ENCODE data around the gene ERI3.

Gene ERI3

GRCh38 chr1:44327679-44328491 is 27.2 kb downstream of the ERI3 start:
- TF ChIP-seq POLR2A (IDR thresholded peaks at IDR 0.05; ENCODE audit: low read depth, low read length) (no peak), TAF1 (IDR thresholded peaks at IDR 0.05; ENCODE audit: borderline replicate concordance, low read depth, low read length) (no peak), POLR2AphosphoS5 (IDR thresholded peaks at IDR 0.05; ENCODE audit: low read depth, low read length) (no peak)
- FAIRE-seq = no peak
- no peak for DNase-seq (ENCODE audit: insufficient read length)

DNA sequence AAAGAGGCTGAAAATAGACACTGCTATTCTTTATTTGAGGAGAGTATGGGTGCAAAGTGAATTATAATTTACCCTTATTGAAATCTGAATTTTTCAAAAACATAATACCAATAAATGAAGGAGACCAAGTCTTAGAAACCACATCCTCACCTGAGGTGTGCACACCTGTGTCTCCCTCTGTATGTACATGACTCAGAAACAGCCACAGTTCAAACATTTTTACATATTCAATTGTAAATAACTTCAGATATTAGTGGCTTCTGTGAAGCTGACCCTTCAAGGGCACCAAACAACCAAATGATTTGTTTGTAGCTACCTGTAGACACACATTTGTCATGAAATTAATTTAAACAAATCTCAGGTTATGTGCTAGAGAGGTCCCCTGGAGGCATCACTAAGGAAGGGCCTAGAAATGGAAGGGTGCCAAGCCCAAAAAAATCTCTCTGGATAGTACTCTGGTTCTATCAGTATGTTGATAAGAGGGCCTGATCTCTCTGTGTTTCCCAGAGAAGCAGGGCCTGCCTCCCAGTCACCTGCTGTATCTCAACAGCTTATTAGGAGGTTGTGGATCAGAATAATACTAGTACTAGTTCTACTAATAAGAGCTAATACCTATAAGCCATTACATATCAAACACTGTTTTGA is 28.1 kb downstream of the ERI3 start:
- no peak for TF ChIP-seq TAF1 (IDR thresholded peaks at IDR 0.05; ENCODE audit: borderline replicate concordance, low read depth, low read length)
- TF ChIP-seq POLR2AphosphoS5 (IDR thresholded peaks at IDR 0.05; ENCODE audit: low read depth, low read length) = no peak
- no peak for TF ChIP-seq POLR2A (IDR thresholded peaks at IDR 0.05; ENCODE audit: low read depth, low read length)
- DNase-seq (ENCODE audit: insufficient read length) (no peak), FAIRE-seq (no peak)

DNA sequence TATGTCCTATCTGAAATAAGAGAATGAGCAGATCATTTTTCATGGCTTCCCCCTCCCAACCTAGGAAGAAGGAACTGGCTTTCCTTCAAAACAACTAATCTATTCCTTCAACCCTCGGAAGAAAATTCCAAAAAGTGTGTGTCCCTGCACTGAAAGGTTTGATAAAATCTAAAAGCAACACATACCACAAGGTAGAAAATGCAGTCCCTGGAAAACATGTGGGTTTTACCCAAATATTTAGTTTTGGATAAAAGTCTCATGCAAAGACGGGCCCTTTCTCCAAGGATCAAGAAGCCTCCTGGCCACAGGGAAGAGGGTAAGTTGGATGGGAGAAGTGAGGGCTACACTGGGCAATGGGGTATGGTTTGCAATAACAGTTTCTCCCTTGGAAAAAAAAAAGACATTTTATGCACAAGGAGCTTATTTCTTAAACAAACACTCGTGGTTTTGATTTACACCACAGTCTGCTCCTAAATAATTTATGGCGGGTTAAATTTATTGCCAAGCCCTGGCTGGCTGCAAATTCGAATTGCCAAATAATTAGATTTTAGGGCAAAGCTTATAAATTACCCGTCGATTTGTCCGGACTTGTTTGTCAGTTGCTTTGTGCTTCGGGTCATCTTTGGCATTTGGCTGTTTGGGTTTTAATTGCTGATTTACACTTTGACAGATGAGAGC is 28.9 kb downstream of the ERI3 start:
- no peak for TF ChIP-seq POLR2AphosphoS5 (IDR thresholded peaks at IDR 0.05; ENCODE audit: low read depth, low read length)
- TF ChIP-seq POLR2A (IDR thresholded peaks at IDR 0.05; ENCODE audit: low read depth, low read length) = no peak
- no peak for TF ChIP-seq TAF1 (IDR thresholded peaks at IDR 0.05; ENCODE audit: borderline replicate concordance, low read depth, low read length)
- DNase-seq (ENCODE audit: insufficient read length) (no peak), FAIRE-seq (no peak)

- FAIRE-seq (no peak), DNase-seq (ENCODE audit: insufficient read length) (no peak)
- TF ChIP-seq TAF1 (IDR thresholded peaks at IDR 0.05; ENCODE audit: borderline replicate concordance, low read depth, low read length) (no peak), POLR2A (IDR thresholded peaks at IDR 0.05; ENCODE audit: low read depth, low read length) (no peak), POLR2AphosphoS5 (IDR thresholded peaks at IDR 0.05; ENCODE audit: low read depth, low read length) (no peak)
These were observed 31.1 kb downstream of the ERI3 start for GRCh38 chr1:44323947-44324346.

DNA sequence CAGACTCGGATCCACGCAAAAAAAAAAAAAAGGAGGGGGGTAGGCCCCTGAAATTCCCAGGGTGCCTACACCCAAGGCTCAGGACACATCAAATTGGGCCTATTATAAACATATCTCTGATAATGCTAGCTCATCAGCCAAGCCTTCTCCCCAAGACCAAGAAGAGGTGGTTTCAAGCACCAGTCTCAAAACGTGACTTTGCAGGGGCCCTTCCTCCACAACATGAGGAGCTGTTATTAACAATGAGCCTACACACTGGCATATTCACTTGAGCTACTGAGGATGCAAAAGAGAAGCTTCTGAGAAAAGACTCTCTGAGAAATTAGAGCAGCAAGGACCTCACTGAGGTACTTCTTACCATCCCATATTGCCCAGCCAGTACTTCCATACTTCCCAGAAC is 32.7 kb downstream of the ERI3 start:
- no peak for TF ChIP-seq POLR2A (IDR thresholded peaks at IDR 0.05; ENCODE audit: low read depth, low read length)
- no peak for TF ChIP-seq TAF1 (IDR thresholded peaks at IDR 0.05; ENCODE audit: borderline replicate concordance, low read depth, low read length)
- TF ChIP-seq POLR2AphosphoS5 (IDR thresholded peaks at IDR 0.05; ENCODE audit: low read depth, low read length) = no peak
- DNase-seq (ENCODE audit: insufficient read length) (no peak), FAIRE-seq (no peak)

DNA sequence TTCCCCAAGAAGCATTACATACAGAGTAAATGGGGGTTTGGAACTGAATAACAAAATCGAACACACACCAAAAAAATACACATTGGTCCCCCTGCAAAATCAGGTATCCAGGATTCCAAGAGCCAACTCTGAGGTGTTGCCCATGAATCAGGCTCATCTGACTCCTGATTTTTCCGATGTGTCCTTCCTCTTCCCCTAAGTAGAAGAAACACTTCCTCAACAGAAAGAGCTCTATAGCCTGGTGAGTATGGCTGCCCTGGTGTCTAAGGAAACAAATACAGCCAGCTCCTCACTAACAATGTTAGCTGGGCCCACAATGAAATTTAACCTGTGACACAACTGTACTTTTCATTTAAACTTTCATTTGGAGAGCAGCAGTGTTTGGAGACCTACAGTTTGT is 33.6 kb downstream of the ERI3 start:
- DNase-seq (ENCODE audit: insufficient read length) (no peak), FAIRE-seq (no peak)
- no peak for TF ChIP-seq POLR2AphosphoS5 (IDR thresholded peaks at IDR 0.05; ENCODE audit: low read depth, low read length)
- no peak for TF ChIP-seq POLR2A (IDR thresholded peaks at IDR 0.05; ENCODE audit: low read depth, low read length)
- no peak for TF ChIP-seq TAF1 (IDR thresholded peaks at IDR 0.05; ENCODE audit: borderline replicate concordance, low read depth, low read length)

GRCh38 chr1:44318097-44319088 is 36.7 kb downstream of the ERI3 start:
- FAIRE-seq (peak; percentile 89), DNase-seq (ENCODE audit: insufficient read length) (peak; percentile 51)
- TF ChIP-seq POLR2AphosphoS5 (IDR thresholded peaks at IDR 0.05; ENCODE audit: low read depth, low read length) (no peak), TAF1 (IDR thresholded peaks at IDR 0.05; ENCODE audit: borderline replicate concordance, low read depth, low read length) (no peak), POLR2A (IDR thresholded peaks at IDR 0.05; ENCODE audit: low read depth, low read length) (no peak)

DNA sequence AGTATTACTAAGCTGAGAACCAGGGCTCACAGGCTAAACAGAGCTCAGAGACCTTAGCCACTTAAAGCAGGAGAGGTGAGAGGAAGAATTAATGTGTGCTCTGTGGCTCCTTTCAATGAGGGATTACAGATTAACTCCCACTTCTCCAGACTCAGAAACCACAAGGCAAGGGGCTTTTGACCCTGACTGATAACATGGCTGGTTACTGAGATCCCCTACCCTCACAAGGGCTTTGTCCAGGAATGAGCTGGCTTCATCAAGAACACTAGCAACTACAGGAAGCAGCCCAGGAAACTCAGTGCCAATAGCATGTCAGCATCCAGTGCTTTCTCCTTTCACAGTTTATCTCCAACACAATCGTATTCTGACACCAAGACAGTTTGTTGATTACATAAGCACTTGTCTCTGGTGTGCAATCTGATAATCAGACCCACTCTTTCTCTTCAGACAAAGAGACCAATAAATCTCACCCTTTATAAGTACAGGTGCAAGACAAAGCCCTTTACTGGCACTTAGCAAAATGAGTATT is 38.8 kb downstream of the ERI3 start:
- FAIRE-seq = no peak
- DNase-seq (ENCODE audit: insufficient read length) = no peak

DNA sequence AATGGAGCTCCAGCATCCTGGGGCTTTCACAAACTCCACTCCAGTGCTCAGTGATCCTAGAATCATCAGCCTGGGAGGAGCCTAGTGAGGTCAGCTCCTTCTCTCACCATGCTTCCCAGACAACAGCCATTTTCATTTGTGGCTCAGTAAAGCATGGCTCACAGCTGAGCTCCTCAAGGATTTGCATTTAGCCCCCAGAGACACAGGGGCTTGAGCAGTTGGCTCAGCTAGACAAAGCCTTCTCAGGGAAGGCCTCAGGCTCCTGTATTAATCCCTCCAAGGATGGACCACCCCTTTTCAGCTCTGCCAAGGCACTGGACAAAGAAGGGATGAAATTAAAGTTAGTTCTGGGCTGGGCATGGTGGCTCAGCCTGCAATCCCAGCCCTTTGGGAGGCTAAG is 39.5 kb downstream of the ERI3 start:
- no peak for DNase-seq (ENCODE audit: insufficient read length)
- no peak for TF ChIP-seq TAF1 (IDR thresholded peaks at IDR 0.05; ENCODE audit: borderline replicate concordance, low read depth, low read length)
- no peak for TF ChIP-seq POLR2AphosphoS5 (IDR thresholded peaks at IDR 0.05; ENCODE audit: low read depth, low read length)
- TF ChIP-seq POLR2A (IDR thresholded peaks at IDR 0.05; ENCODE audit: low read depth, low read length) = no peak

More for the DNA sequence above, 38.8 kb downstream of the ERI3 start:
- no peak for TF ChIP-seq TAF1 (IDR thresholded peaks at IDR 0.05; ENCODE audit: borderline replicate concordance, low read depth, low read length)
- no peak for TF ChIP-seq POLR2AphosphoS5 (IDR thresholded peaks at IDR 0.05; ENCODE audit: low read depth, low read length)
- no peak for TF ChIP-seq POLR2A (IDR thresholded peaks at IDR 0.05; ENCODE audit: low read depth, low read length)

GRCh38 chr1:44314452-44314851 is 40.6 kb downstream of the ERI3 start:
- DNase-seq (ENCODE audit: insufficient read length) (no peak), FAIRE-seq (no peak)
- TF ChIP-seq POLR2AphosphoS5 (IDR thresholded peaks at IDR 0.05; ENCODE audit: low read depth, low read length) (no peak), POLR2A (IDR thresholded peaks at IDR 0.05; ENCODE audit: low read depth, low read length) (no peak), TAF1 (IDR thresholded peaks at IDR 0.05; ENCODE audit: borderline replicate concordance, low read depth, low read length) (no peak)

More for the DNA sequence above, 39.5 kb downstream of the ERI3 start:
- no peak for FAIRE-seq

All from GM12892 (cell line).